CD4-positive, alpha-beta T cell treated with Interleukin-4 for 1 hour (primary cell): ENCODE measurements around the gene RGS11.

Experiments used
- DNase-seq, 2 donors: peaks; one replicate each; pipeline ENCODE4 v3.0.0-alpha.2; 2020 to 2022

The RGS11 gene

DNA sequence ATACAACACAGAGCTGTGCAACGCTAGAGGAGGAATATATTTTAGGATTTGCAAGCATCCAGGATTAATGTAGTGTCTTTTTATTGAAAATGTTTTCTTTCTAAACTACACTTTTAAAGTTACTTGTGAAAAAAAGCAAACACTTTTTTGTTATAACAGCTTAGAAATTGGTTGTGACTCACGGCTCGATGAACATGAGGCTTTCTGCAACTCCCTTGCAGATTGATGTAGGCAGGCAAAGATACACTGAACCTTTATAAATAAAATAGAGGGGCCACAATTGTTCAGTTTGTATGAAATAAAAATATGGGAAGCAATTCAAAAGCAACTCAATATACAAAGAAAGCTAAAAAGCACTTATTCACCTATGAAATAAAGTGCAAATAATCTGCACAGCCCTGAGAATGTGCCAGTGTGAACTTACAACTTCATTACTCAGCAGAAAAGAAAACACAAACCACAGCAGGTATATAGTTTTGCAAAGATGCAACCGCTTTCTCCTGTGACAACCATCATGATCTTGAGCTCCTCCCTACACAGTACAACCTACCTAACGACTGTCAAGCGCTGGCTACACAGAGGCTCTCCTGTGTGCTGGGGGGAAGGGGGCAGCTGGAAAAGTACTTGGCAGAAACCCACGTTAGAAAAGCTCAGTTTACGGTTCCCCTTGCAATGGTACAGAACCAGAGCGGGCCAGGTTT, 47.4 kb downstream of the RGS11 start:
- DNase-seq, result no peak

DNA sequence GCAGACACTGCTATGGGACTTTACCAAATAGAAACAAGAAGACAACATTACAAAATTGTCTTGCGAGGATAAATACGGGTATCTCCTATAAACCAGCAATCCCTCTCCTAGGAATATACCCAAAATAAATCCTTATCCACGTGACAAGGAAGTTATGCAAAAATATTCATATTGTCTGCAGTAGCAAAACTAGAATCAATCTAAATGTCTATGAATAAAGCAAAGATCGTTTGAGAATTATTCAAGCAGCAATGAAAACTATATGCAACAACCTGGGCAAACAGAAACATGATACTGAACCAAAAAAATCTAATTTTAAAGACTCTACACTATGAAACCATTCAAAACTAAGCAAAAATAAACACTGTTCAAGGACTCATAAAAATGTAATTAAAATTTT, 55.7 kb downstream of the RGS11 start:
- no peak for DNase-seq
